AG10803 (cell line): Measurements from ENCODE around the gene NTMT2.

Experiments
- DNase-seq: peaks from one replicate; pipeline ENCODE4 v3.0.0; 2010; ENCODE audit warnings: low read depth
- H3K4me3 ChIP-seq: 2 replicates; pipeline ENCODE4 v1.5.1; 2011; ENCODE audit warnings: mild to moderate bottlenecking, low read length, control low read depth
- TF ChIP-seq, protein P1 (sequence below): conservative IDR thresholded peaks from 2 replicates; pipeline ENCODE4 v1.5.1; 2011; ENCODE audit warnings: mild to moderate bottlenecking, low read length, control low read depth, inconsistent platforms

Gene NTMT2

GRCh38 chr1:170205301-170205700 lies 59.5 kb downstream of the NTMT2 start:
- TF ChIP-seq, protein P1, sequence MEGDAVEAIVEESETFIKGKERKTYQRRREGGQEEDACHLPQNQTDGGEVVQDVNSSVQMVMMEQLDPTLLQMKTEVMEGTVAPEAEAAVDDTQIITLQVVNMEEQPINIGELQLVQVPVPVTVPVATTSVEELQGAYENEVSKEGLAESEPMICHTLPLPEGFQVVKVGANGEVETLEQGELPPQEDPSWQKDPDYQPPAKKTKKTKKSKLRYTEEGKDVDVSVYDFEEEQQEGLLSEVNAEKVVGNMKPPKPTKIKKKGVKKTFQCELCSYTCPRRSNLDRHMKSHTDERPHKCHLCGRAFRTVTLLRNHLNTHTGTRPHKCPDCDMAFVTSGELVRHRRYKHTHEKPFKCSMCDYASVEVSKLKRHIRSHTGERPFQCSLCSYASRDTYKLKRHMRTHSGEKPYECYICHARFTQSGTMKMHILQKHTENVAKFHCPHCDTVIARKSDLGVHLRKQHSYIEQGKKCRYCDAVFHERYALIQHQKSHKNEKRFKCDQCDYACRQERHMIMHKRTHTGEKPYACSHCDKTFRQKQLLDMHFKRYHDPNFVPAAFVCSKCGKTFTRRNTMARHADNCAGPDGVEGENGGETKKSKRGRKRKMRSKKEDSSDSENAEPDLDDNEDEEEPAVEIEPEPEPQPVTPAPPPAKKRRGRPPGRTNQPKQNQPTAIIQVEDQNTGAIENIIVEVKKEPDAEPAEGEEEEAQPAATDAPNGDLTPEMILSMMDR: no peak
- no peak for DNase-seq
- no peak overlapping the region for H3K4me3 ChIP-seq

- TF ChIP-seq, protein P1: no peak
- no peak overlapping the region for H3K4me3 ChIP-seq
- DNase-seq: no peak
These were observed 63.4 kb downstream of the NTMT2 start for GRCh38 chr1:170209125-170209524.

GRCh38 chr1:170210142-170210541 lies 64.4 kb downstream of the NTMT2 start:
- H3K4me3 ChIP-seq: no peak overlapping the region
- no peak for DNase-seq
- TF ChIP-seq, protein P1: no peak

- no peak overlapping the region for H3K4me3 ChIP-seq
- TF ChIP-seq, protein P1: no peak
- DNase-seq: no peak
These were observed 67.8 kb downstream of the NTMT2 start for GRCh38 chr1:170213596-170213995.

- DNase-seq: no peak
- H3K4me3 ChIP-seq: no peak overlapping the region
- TF ChIP-seq, protein P1: no peak
These were observed 68.6 kb downstream of the NTMT2 start for GRCh38 chr1:170214117-170215032.

GRCh38 chr1:170215072-170215885 lies 69.5 kb downstream of the NTMT2 start:
- DNase-seq: peak; percentile 66
- TF ChIP-seq, protein P1: no peak
- H3K4me3 ChIP-seq: no peak overlapping the region
